ENCODE results near the gene BICC1. TPM values are rescaled to one million over a fixed set of nuclear protein-coding genes. Genes with fewer than 3 reads are reported as not detected.

Gene BICC1
- total RNA-seq, 4 donors from 2014 or later = 28.8 to 39.0 (median 30.5) TPM

- no peak overlapping the region for H3K4me3 ChIP-seq
- H3K27me3 ChIP-seq = no peaks in the 10 kb centered on the region
- H3K4me1 ChIP-seq = no peaks in the 10 kb centered on the region
- H3K27ac ChIP-seq = no peak overlapping the region
- no peaks in the 10 kb centered on the region for H3K9me3 ChIP-seq
- no peak for TF ChIP-seq POLR2A (IDR thresholded peaks at IDR 0.05)
- no peak for TF ChIP-seq EP300 (IDR thresholded peaks at IDR 0.05)
- no peak for TF ChIP-seq CTCF (IDR thresholded peaks at IDR 0.05)
- no peaks in the 10 kb centered on the region for H3K36me3 ChIP-seq
- DNase-seq (ENCODE audit: low spot score in 2 of 2) = no peak
These were observed 282.9 kb downstream of the BICC1 start for GRCh38 chr10:58795560-58795959.

- H3K27ac ChIP-seq = no peak overlapping the region
- H3K36me3 ChIP-seq = no peaks in the 10 kb centered on the region
- 80 to 86% methylated on average over 7 of the region's 7 CpGs for WGBS, 2 donors
- no peak for TF ChIP-seq POLR2A (IDR thresholded peaks at IDR 0.05)
- no peak for TF ChIP-seq EP300 (IDR thresholded peaks at IDR 0.05)
- no peak for TF ChIP-seq CTCF (IDR thresholded peaks at IDR 0.05)
- H3K9me3 ChIP-seq = no peaks in the 10 kb centered on the region
- DNase-seq (ENCODE audit: low spot score in 2 of 2) = no peak
- H3K4me3 ChIP-seq = no peak overlapping the region
- H3K27me3 ChIP-seq = no peaks in the 10 kb centered on the region
- no peaks in the 10 kb centered on the region for H3K4me1 ChIP-seq
These were observed 283.6 kb downstream of the BICC1 start for GRCh38 chr10:58796242-58796641.

GRCh38 chr10:58796824-58797223 is 284.2 kb downstream of the BICC1 start:
- Histone ChIP-seq H3K9me3 (no peaks in the 10 kb centered on the region), H3K27me3 (no peaks in the 10 kb centered on the region), H3K4me1 (no peaks in the 10 kb centered on the region), H3K27ac (no peak overlapping the region), H3K36me3 (no peaks in the 10 kb centered on the region), H3K4me3 (no peak overlapping the region)
- TF ChIP-seq POLR2A (IDR thresholded peaks at IDR 0.05) (no peak), CTCF (IDR thresholded peaks at IDR 0.05) (no peak), EP300 (IDR thresholded peaks at IDR 0.05) (no peak)
- no peak for DNase-seq (ENCODE audit: low spot score in 2 of 2)
- 55 to 64% methylated on average over 4 of the region's 4 CpGs for WGBS, 2 donors

GRCh38 chr10:58797356-58797755 is 284.7 kb downstream of the BICC1 start:
- no peaks in the 10 kb centered on the region for H3K9me3 ChIP-seq

GRCh38 chr10:58802047-58802446 is 289.4 kb downstream of the BICC1 start:
- DNase-seq (ENCODE audit: low spot score in 2 of 2) = no peak
- no peak for TF ChIP-seq EP300 (IDR thresholded peaks at IDR 0.05)
- TF ChIP-seq CTCF (IDR thresholded peaks at IDR 0.05) = no peak
- TF ChIP-seq POLR2A (IDR thresholded peaks at IDR 0.05) = no peak
- Histone ChIP-seq H3K27ac (no peak overlapping the region), H3K9me3 (no peaks in the 10 kb centered on the region), H3K4me1 (peaks cover 0 to 4% (median 0%) of the 10 kb centered on the region in 4 donors), H3K27me3 (no peaks in the 10 kb centered on the region), H3K36me3 (no peaks in the 10 kb centered on the region), H3K4me3 (no peak overlapping the region)
- WGBS, 2 donors = 77 to 84% methylated on average over 1 of the region's 1 CpG

More at GRCh38 chr10:58797356-58797755, 284.7 kb downstream of the BICC1 start:
- no peaks in the 10 kb centered on the region for H3K36me3 ChIP-seq
- DNase-seq (ENCODE audit: low spot score in 2 of 2) = no peak
- H3K4me3 ChIP-seq = no peak overlapping the region
- TF ChIP-seq CTCF (IDR thresholded peaks at IDR 0.05) = no peak
- no peak for TF ChIP-seq POLR2A (IDR thresholded peaks at IDR 0.05)
- no peak for TF ChIP-seq EP300 (IDR thresholded peaks at IDR 0.05)
- no peaks in the 10 kb centered on the region for H3K4me1 ChIP-seq
- H3K27ac ChIP-seq = no peak overlapping the region
- H3K27me3 ChIP-seq = no peaks in the 10 kb centered on the region
